GM12878 (cell line): Measurements from ENCODE around the gene PCBP1. TPM values are rescaled to one million over a fixed set of nuclear protein-coding genes. Genes with fewer than 3 reads are reported as not detected.
A peak's percentile ranks its signal among the peaks of the same experiment; 100 is the strongest.

ENCODE experiments used
- ASH2L ChIP-seq: fragments of 300-600, 200-600 bp; sonication (generic); IDR thresholded peaks from 2 replicates; pipeline ENCODE4 v1.6.1; 2017; ENCODE audit warnings: low read depth, mild to moderate bottlenecking, borderline replicate concordance
- BHLHE40 ChIP-seq, 2 experiments: fragments of 450-650 bp in 1 of 2; IDR thresholded peaks; 2 replicates each; pipeline ENCODE4 v1.6.1; 2011 to 2017; ENCODE audit warnings: low read depth in 2 of 2, borderline replicate concordance in 1 of 2, improper control_type of control experiment in 1 of 2, low read length in 1 of 2, mild to moderate bottlenecking in 1 of 2
- CBX3 ChIP-seq: fragments of 200-600 bp; sonication (generic); IDR thresholded peaks from 2 replicates; pipeline ENCODE4 v1.6.1; 2016; ENCODE audit warnings: low read depth, borderline replicate concordance
- CHD4 ChIP-seq: fragments of 200-600 bp; sonication (generic); IDR thresholded peaks from 2 replicates; pipeline ENCODE4 v1.6.1; 2016; ENCODE audit warnings: mild to moderate bottlenecking
- DPF2 ChIP-seq: fragments of 450-650 bp; IDR thresholded peaks from 2 replicates; pipeline ENCODE4 v1.6.1; 2017; ENCODE audit warnings: mild to moderate bottlenecking
- EED ChIP-seq: sonication (generic); IDR thresholded peaks from 2 replicates; pipeline ENCODE4 v1.6.1; 2016; ENCODE audit warnings: antibody characterized with exemption, low read depth
- FOXM1 ChIP-seq: IDR thresholded peaks from 2 replicates; pipeline ENCODE4 v1.6.1; 2012; ENCODE audit warnings: low read depth, mild to moderate bottlenecking, inconsistent platforms, low read length, moderate library complexity
- HDAC2 ChIP-seq: fragments of 200-600 bp; sonication (generic); IDR thresholded peaks from 2 replicates; pipeline ENCODE4 v1.6.1; 2017
- NFXL1 ChIP-seq: fragments of 450-650 bp; IDR thresholded peaks from 2 replicates; pipeline ENCODE4 v1.6.1; 2017; ENCODE audit warnings: antibody characterized with exemption, mild to moderate bottlenecking, borderline replicate concordance
- POLR2A ChIP-seq: IDR thresholded peaks from 2 replicates; pipeline ENCODE4 v1.6.1; 2011; ENCODE audit warnings: low read depth, mild to moderate bottlenecking, low read length
- POLR2AphosphoS5 ChIP-seq: IDR thresholded peaks from 2 replicates; pipeline ENCODE4 v1.6.1; 2011; ENCODE audit warnings: mild to moderate bottlenecking, low read length, inconsistent platforms
- RELA ChIP-seq: fragments of 450-650 bp; IDR thresholded peaks from 2 replicates; pipeline ENCODE4 v1.8.0; 2014; ENCODE audit warnings: borderline replicate concordance; ENCODE audit not compliant: partially characterized antibody
- SRF ChIP-seq, 2 experiments: IDR thresholded peaks; 2 replicates each; pipeline ENCODE4 v1.6.1; 2011; ENCODE audit warnings: low read depth in 2 of 2, low read length in 2 of 2, mild to moderate bottlenecking in 1 of 2, moderate library complexity in 1 of 2
- TCF3 ChIP-seq: IDR thresholded peaks from 2 replicates; pipeline ENCODE4 v1.6.1; 2012; ENCODE audit warnings: low read depth, mild to moderate bottlenecking, low read length, borderline replicate concordance; ENCODE audit not compliant: insufficient read depth
- polyA plus RNA-seq, 11 experiments: library from polyadenylated mRNA; depleted of rRNA in 4 of 11; unstranded in 6 of 11; stranded (reverse) in 5 of 11; fragments of >200 nt; fragmentation: Nextera tagmentation in 4 of 11; fragmentation: Illumina TruSeq in 1 of 11; extraction: Ambion mirVana in 4 of 11; extraction: Trizol in 1 of 11; gene quantifications; 1 replicate in 1 of 11; 2 replicates in 10 of 11; pipeline versions ENCODE4 v1.2.1 to v1.2.3, GENCODE V29; 2011 to 2016; ENCODE audit warnings: inconsistent platforms in 2 of 11, missing spikeins in 2 of 11, low read depth in 1 of 11
- total RNA-seq, 4 experiments: library from RNA; depleted of rRNA in 3 of 4; stranded (reverse); fragments of >200 nt in 3 of 4; fragmentation: Illumina TruSeq in 1 of 4; extraction: Trizol in 1 of 4; gene quantifications; 2 replicates each; pipeline versions ENCODE4 v1.2.1 to v1.2.3, GENCODE V29; 2013 to 2021
- TF ChIP-seq, protein P1 (sequence below): fragments of 450-650 bp; IDR thresholded peaks from 2 replicates; pipeline ENCODE4 v1.6.1; 2017; ENCODE audit warnings: mild to moderate bottlenecking, moderate library complexity
- TF ChIP-seq, protein P2 (sequence below): fragments of 150-350 bp; IDR thresholded peaks from 2 replicates; pipeline ENCODE4 v1.6.1; 2014; ENCODE audit warnings: mild to moderate bottlenecking, low read depth, low read length
- TF ChIP-seq, protein P3 (sequence below): IDR thresholded peaks from 2 replicates; pipeline ENCODE4 v1.6.1; 2012; ENCODE audit warnings: low read length, inconsistent platforms
- TF ChIP-seq, protein P4 (sequence below): fragments of 450-650 bp; IDR thresholded peaks from 2 replicates; pipeline ENCODE4 v1.6.1; 2017; ENCODE audit warnings: mild to moderate bottlenecking
- TF ChIP-seq, protein P5 (sequence below): IDR thresholded peaks from 2 replicates; pipeline ENCODE4 v1.6.1; 2011; ENCODE audit warnings: low read depth, mild to moderate bottlenecking, low read length, moderate library complexity, borderline replicate concordance; ENCODE audit errors: extremely low read depth
- TF ChIP-seq, protein P6 (sequence below): fragments of 450-650 bp; IDR thresholded peaks from 2 replicates; pipeline ENCODE4 v1.6.1; 2016; ENCODE audit warnings: mild to moderate bottlenecking

Gene PCBP1
- total and polyA plus RNA-seq, 10 of the 15 experiments (the other 5 are each of a cell fraction or from before 2014, with no cell fraction given) = 24.4 to 494 (median 130) TPM

DNA sequence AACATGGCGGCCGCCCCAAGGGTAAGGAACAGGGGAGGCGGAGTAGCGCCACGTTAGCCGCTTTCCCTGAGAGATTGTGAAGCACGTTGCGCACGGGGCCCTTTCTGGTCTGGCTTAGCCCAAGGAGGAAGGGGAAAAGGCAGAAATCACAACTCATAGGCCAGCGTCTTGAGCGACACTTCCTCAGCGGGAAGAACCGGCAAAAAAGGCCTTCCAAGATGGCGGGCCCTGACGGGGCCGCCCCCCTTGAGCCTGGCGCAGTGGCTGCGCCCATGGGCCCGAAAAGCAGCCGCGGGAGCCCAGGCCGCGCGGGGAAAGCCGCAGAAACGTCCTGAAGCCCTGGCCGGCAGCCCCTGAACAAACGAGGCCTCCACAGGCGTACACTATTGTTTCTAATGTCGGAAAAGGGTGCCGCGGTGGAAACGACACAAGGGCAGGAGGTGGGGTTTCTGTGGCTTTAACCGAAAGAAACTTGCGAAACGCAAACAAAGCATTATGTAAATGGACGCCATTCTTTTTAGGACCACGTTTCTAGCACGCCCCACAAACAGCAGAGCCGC lies 919 bp upstream of the PCBP1 start (continued):
- TF ChIP-seq, protein P1, sequence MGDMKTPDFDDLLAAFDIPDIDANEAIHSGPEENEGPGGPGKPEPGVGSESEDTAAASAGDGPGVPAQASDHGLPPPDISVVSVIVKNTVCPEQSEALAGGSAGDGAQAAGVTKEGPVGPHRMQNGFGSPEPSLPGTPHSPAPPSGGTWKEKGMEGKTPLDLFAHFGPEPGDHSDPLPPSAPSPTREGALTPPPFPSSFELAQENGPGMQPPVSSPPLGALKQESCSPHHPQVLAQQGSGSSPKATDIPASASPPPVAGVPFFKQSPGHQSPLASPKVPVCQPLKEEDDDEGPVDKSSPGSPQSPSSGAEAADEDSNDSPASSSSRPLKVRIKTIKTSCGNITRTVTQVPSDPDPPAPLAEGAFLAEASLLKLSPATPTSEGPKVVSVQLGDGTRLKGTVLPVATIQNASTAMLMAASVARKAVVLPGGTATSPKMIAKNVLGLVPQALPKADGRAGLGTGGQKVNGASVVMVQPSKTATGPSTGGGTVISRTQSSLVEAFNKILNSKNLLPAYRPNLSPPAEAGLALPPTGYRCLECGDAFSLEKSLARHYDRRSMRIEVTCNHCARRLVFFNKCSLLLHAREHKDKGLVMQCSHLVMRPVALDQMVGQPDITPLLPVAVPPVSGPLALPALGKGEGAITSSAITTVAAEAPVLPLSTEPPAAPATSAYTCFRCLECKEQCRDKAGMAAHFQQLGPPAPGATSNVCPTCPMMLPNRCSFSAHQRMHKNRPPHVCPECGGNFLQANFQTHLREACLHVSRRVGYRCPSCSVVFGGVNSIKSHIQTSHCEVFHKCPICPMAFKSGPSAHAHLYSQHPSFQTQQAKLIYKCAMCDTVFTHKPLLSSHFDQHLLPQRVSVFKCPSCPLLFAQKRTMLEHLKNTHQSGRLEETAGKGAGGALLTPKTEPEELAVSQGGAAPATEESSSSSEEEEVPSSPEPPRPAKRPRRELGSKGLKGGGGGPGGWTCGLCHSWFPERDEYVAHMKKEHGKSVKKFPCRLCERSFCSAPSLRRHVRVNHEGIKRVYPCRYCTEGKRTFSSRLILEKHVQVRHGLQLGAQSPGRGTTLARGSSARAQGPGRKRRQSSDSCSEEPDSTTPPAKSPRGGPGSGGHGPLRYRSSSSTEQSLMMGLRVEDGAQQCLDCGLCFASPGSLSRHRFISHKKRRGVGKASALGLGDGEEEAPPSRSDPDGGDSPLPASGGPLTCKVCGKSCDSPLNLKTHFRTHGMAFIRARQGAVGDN = peak; percentile 97; the same call in 1 of the 2 replicates
- TF ChIP-seq EED (0 out of 2 replicates have a peak, but pooled peaks have one; percentile 36), POLR2AphosphoS5 (peak; percentile 95), FOXM1 (no peak), HDAC2 (no peak), SRF (IDR thresholded peaks at IDR 0.05; ENCODE audit: low read depth in 2 of 2, low read length in 2 of 2) (no peak), CHD4 (no peak), NFXL1 (no peak), DPF2 (peak; percentile 64), POLR2A (peak; percentile 77), BHLHE40 (IDR thresholded peaks at IDR 0.05; ENCODE audit: borderline replicate concordance in 1 of 2, low read depth in 2 of 2, low read length in 1 of 2) (peak in 1 of 2 experiments; percentile 5; a peak in 2 of 4 replicates), CBX3 (no peak), TCF3 (no peak), RELA (no peak), ASH2L (no peak)
- TF ChIP-seq, protein P2, sequence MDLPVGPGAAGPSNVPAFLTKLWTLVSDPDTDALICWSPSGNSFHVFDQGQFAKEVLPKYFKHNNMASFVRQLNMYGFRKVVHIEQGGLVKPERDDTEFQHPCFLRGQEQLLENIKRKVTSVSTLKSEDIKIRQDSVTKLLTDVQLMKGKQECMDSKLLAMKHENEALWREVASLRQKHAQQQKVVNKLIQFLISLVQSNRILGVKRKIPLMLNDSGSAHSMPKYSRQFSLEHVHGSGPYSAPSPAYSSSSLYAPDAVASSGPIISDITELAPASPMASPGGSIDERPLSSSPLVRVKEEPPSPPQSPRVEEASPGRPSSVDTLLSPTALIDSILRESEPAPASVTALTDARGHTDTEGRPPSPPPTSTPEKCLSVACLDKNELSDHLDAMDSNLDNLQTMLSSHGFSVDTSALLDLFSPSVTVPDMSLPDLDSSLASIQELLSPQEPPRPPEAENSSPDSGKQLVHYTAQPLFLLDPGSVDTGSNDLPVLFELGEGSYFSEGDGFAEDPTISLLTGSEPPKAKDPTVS = no peak
- TF ChIP-seq, protein P3, sequence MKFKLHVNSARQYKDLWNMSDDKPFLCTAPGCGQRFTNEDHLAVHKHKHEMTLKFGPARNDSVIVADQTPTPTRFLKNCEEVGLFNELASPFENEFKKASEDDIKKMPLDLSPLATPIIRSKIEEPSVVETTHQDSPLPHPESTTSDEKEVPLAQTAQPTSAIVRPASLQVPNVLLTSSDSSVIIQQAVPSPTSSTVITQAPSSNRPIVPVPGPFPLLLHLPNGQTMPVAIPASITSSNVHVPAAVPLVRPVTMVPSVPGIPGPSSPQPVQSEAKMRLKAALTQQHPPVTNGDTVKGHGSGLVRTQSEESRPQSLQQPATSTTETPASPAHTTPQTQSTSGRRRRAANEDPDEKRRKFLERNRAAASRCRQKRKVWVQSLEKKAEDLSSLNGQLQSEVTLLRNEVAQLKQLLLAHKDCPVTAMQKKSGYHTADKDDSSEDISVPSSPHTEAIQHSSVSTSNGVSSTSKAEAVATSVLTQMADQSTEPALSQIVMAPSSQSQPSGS = no peak
- TF ChIP-seq, protein P4, sequence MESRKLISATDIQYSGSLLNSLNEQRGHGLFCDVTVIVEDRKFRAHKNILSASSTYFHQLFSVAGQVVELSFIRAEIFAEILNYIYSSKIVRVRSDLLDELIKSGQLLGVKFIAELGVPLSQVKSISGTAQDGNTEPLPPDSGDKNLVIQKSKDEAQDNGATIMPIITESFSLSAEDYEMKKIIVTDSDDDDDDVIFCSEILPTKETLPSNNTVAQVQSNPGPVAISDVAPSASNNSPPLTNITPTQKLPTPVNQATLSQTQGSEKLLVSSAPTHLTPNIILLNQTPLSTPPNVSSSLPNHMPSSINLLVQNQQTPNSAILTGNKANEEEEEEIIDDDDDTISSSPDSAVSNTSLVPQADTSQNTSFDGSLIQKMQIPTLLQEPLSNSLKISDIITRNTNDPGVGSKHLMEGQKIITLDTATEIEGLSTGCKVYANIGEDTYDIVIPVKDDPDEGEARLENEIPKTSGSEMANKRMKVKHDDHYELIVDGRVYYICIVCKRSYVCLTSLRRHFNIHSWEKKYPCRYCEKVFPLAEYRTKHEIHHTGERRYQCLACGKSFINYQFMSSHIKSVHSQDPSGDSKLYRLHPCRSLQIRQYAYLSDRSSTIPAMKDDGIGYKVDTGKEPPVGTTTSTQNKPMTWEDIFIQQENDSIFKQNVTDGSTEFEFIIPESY = no peak
- TF ChIP-seq, protein P5, sequence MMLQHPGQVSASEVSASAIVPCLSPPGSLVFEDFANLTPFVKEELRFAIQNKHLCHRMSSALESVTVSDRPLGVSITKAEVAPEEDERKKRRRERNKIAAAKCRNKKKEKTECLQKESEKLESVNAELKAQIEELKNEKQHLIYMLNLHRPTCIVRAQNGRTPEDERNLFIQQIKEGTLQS = no peak
- TF ChIP-seq, protein P6, sequence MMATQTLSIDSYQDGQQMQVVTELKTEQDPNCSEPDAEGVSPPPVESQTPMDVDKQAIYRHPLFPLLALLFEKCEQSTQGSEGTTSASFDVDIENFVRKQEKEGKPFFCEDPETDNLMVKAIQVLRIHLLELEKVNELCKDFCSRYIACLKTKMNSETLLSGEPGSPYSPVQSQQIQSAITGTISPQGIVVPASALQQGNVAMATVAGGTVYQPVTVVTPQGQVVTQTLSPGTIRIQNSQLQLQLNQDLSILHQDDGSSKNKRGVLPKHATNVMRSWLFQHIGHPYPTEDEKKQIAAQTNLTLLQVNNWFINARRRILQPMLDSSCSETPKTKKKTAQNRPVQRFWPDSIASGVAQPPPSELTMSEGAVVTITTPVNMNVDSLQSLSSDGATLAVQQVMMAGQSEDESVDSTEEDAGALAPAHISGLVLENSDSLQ = peak; percentile 93
